ENCODE results near the gene ZSCAN22.

The ZSCAN22 gene

GRCh38 chr19:58326914-58327726 is at the start of gene ZSCAN22:
TSS of gene ZSCAN22 (plus strand) at chr19:58326994. CDS start at chr19:58334803, 7,809 bp downstream.
- peak; percentile 91 for DNase-seq

- no peak for DNase-seq
Observed at GRCh38 chr19:58277197-58277596, 49.6 kb upstream of the ZSCAN22 start.

DNA sequence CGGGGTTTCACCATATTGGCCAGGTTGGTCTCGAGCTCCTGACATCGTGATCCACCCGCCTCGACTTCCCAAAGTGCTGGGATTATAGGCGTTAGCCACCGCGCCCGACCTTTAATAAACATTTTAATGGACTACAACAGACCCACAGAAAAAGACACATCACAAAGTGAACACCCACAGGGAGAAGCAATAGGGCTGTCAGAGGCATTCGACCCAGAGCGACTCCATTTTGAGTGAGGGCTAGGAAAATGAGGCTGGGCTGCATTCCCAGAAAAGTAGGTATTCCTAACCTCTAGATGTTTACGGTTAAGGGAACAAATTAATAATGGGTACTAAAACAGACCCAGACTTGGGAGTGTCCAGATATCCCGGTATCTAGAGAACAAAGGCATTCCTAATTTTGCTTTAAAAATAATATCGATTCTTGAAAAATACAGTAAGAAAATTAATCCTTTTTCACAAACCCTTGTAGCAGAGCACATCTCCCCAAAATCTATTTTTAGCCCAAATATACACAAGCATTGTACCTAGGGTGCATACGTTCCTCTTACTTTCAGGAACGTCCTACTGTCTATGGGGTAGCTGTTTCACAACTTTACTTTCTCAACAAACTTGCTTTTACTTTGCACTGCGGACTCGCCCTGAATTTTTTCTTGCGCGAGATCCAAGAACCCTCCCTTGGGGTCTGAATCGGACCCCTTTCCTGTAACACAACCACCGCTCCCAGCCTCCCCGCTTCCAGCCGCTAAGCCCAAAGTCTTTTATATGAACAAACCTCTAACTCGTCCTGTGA is 48.9 kb upstream of the ZSCAN22 start:
- DNase-seq: no peak

DNA sequence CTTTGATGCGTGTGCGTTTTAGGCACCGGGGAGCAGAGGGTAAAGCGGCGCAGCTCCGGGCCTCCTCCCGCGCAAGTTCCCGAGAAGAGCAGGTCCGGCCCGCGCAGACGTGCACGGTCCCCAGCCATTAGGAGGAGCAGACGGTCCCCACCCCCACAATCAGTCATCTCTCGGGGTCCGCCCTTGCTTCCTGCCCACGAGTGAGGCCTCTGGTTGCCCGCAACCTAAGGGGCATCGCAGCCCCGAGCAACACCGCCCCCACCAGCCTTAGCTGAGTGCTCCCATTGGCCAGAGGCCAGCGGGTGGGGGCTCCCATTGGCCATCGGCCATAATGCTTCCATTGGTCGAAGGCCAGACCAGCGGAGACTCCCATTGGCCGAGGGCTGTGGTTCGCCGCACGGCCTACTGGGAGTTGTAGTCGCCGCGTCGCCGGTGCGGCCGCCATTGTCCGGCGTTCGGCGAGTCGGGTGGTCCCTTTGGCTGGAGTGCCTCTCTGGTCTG is 48.2 kb upstream of the ZSCAN22 start, which contains the start of gene ZNF8:
ZNF8 (plus strand) TSS at position 415 of the 501 bp plus-strand sequence. CDS start 127 bp downstream, outside the sequence.
- peak; percentile 98 for DNase-seq

DNA sequence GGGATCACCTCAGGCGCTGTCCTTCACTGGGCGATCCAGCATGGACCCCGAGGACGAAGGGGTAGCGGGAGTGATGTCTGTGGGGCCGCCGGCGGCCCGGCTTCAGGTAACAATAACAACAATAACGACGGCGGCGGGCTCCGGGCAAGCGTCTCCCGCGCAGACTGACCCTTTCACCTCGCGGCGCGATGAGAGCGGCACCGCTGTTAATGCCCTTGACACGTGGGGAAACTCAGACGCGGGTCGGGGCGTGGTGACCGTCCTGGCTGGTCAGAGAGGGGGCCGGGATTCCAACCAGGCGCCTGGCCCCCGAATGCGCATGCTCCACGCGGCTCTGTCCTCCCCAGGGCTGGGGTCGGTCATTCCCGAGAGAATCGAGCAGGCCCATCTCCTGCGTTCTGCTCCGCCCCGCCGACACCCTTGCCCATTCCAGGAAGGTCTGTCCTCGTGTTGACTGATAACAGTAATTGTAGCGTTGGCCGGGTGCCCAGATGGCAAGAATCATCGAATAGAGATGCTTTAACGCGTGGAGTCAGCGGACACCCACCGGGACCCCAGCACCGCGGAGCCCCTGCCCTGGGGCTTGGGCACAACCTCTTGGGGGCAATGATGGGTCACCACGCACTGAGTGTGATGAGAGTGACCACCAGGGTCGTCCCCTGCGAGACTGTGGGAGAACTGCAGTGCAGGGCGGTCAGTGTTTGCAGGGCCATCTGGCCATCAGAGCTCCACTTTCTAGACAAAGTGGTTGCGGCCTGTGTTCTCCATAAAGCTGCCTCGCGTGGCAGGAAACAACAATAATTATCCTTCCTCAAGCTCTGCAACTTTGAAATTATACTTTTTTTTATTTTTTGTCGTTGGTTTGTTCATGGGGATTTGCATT is 47.5 kb upstream of the ZSCAN22 start:
- peak; percentile 50 for DNase-seq

DNA sequence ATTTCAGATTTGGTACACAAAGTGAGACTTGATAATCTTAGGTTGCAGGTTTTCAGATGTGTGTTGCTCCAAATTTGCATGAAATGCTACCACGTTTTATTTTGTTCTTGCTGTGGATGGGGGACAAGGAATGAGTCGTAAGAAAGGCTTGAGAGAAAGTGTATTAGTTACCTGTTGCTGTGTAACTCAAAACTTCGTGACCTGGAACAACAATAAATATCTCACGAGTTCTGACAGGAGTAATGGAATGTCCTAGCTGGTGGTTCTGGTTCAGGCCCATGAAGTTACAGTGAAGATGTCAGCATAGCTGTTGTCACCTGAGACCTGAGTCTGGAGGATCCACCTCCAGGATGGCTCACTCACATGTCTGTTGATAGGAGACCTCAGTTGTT is 46.9 kb upstream of the ZSCAN22 start:
- DNase-seq: no peak

DNA sequence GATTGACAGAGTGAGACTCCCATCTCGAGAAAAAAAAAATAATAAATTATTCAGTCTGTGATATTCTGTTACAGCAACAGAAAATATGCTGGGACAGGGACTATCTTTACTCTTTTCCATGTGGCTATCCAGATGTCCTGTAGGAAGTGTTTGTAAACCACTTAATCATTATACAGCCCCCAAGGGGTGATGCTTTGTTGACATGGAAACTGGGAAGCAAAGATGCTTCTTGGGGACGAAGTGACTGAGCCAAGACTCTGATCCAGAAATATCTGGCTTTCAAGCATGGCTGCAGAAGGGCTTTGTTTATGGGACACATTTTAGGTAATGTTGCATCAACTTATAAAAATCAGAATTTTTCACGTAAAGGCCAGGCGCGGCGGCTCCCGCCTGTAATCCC is 42.6 kb upstream of the ZSCAN22 start:
- no peak for DNase-seq

- no peak for DNase-seq
Observed at GRCh38 chr19:58291943-58292342, 34.9 kb upstream of the ZSCAN22 start.

DNA sequence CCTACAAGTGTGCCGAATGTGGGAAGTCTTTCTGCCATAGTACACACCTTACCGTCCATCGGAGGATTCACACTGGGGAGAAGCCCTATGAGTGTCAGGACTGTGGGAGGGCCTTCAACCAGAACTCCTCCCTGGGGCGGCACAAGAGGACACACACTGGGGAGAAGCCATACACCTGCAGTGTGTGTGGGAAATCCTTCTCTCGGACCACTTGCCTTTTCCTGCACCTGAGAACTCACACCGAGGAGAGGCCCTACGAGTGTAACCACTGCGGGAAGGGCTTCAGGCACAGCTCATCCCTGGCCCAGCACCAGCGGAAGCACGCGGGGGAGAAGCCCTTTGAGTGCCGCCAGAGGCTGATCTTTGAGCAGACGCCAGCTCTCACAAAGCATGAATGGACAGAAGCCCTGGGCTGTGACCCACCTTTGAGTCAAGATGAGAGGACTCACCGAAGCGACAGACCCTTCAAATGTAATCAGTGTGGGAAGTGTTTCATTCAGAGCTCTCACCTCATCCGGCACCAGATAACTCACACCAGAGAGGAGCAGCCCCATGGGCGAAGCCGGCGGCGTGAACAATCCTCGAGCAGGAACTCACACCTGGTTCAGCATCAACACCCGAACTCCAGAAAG is 31.9 kb upstream of the ZSCAN22 start:
- DNase-seq: no peak

DNA sequence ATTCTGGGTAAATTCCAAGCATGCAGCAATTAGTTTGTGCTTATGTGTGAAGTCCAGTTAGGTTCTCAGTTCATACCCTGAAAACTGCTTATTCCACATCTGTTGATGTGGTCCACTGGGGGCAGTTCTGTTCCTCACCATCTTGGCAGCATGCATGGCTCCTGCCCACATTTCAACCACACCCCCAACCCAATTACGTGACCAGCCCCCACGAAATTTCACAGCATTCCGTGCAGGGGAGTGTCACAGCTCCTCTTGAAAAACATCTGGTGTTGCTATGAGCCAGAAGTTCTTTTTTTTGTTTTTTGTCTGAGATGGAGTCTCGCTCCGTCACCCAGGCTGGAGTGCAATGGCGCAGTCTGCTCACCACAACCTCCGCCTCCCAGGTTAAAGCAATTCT is 30.7 kb upstream of the ZSCAN22 start:
- no peak for DNase-seq

GRCh38 chr19:58300620-58301019 is 26.2 kb upstream of the ZSCAN22 start:
- no peak for DNase-seq

DNA sequence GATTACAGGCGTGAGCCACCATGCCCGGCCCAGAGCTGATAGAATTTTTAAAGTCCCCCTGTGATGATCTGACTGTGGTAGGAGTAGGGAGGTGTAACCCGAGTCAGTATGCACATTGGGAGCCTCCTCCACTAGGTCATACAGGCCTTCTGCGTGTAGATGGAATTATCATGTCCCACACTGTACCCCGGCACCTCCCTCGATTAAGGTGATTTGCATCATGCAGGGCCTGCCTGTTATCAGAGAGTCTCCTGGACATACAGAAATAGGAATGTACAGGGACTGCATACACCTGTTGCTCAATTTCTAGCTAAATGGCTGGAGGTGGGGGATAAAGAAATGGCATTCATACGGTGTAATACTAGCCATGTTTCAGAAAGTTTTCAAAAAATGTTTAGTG is 22.5 kb upstream of the ZSCAN22 start:
- no peak for DNase-seq

GRCh38 chr19:58304748-58305064 is 22.1 kb upstream of the ZSCAN22 start:
- no peak for DNase-seq

GRCh38 chr19:58305065-58305931 is 21.5 kb upstream of the ZSCAN22 start, which contains the start of gene ERVK3-1:
TSS of gene ERVK3-1 (plus strand) at chr19:58305377. CDS start at chr19:58312169, 6,792 bp downstream.
- DNase-seq: peak; percentile 96

DNA sequence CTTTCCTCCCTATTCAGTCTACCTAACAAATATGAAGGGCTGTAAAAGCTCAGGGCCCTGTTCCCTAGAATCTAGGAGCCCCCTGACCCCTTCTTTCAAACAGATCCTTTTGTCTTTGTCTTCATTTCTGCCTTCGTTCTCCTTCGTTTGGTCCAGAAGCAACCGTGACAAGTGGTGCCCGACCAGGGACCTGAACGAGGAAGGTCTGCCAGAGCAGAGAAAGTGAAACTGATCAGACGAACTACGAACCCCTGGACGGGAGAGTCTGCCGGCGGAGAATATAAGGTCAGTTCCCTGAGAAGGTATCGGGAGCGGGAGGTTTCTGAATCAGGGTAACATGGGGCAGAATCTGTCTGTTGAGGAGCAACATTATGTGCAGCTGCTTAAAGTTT is 20.9 kb upstream of the ZSCAN22 start:
- DNase-seq: peak; percentile 24

DNA sequence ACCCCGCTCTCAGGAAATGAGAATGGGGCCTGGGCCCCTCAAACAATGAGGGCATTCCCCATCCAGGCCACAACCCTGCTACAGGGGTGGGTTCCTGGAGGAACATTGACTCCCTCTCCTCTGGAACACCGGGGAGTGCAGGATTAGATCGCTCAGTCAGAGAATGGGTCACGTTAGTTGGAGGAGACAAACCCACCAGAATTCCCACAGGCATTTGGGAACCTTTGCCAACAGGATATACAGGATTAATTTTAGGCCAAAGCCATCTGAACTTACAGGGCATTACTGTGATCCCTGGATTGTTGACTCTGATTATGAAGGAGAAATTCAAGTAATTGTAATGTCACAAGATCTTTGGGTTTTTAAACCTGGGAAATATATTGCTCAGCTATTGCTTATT is 19.1 kb upstream of the ZSCAN22 start:
- no peak for DNase-seq

- DNase-seq: peak; percentile 17
Observed at GRCh38 chr19:58310685-58311084, 16.1 kb upstream of the ZSCAN22 start.

- no peak for DNase-seq
Observed at GRCh38 chr19:58311345-58311865, 15.4 kb upstream of the ZSCAN22 start.

GRCh38 chr19:58315580-58315979 is 11.2 kb upstream of the ZSCAN22 start:
- DNase-seq: no peak

- no peak for DNase-seq
Observed at GRCh38 chr19:58317476-58318072, 9.2 kb upstream of the ZSCAN22 start.

DNA sequence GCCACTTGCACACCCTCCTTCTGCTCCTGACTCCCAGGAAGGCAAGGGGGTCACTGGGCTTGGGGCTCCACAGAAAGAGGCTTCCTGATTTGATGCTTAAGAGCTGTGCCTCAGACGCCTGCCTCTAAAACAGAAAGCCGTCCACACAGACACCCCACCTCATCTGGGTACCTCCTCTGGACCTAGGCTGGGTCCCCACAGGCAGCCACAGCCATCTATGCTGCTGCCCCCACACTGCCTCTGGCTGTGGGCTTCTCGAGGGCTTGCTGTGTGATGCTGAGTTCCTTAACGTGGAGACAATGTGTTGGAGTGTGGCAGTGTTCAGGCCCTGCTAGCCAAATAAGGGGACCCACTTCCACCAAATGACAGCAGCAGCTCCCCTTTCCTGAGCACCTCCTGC is 8.5 kb upstream of the ZSCAN22 start:
- no peak for DNase-seq

Measured in CD4-positive, alpha-beta T cell treated with Interleukin-21 for 1 hour (primary cell).